CD14-positive monocyte (primary cell): ENCODE measurements around the gene DIPK2B. TPM values are rescaled to one million over a fixed set of nuclear protein-coding genes. Genes with fewer than 3 reads are reported as not detected.
A peak's percentile ranks its signal among the peaks of the same experiment; 100 is the strongest.

Experiments used
- DNase-seq, 3 donors: peaks; one replicate each; pipeline ENCODE4 v3.0.0-alpha.2; 2011 to 2022
- H2AFZ ChIP-seq: 2 replicates; pipeline ENCODE4 v1.6.0; 2012; ENCODE audit warnings: mild to moderate bottlenecking, low read depth, low read length, inconsistent platforms; ENCODE audit not compliant: insufficient read depth, poor library complexity, severe bottlenecking
- H3K27ac ChIP-seq, 2 donors: 1 replicate in 1 of 2; 2 replicates in 1 of 2; pipeline ENCODE4 v1.5.1; 2012 to 2013; ENCODE audit warnings: low read length in 2 of 2, control low read depth in 1 of 2, inconsistent platforms in 1 of 2, low read depth in 1 of 2, mild to moderate bottlenecking in 1 of 2
- H3K27me3 ChIP-seq, 2 donors: one replicate each; pipeline versions ENCODE4 v1.6.0 to v1.6.1; 2011 to 2013; ENCODE audit warnings: low read length in 2 of 2; ENCODE audit not compliant: control insufficient read depth in 2 of 2, insufficient read depth in 2 of 2
- H3K36me3 ChIP-seq, 2 donors: replicated peaks in 1 of 2; 1 replicate in 1 of 2; 2 replicates in 1 of 2; pipeline versions ENCODE4 v1.5.1 to v1.6.1; 2012 to 2013; ENCODE audit warnings: low read length in 2 of 2, control low read depth in 1 of 2, inconsistent platforms in 1 of 2, mild to moderate bottlenecking in 1 of 2; ENCODE audit not compliant: insufficient read depth in 2 of 2, control insufficient read depth in 1 of 2
- H3K4me1 ChIP-seq, 2 donors: 1 replicate in 1 of 2; 2 replicates in 1 of 2; pipeline versions ENCODE4 v1.5.1 to v1.6.1; 2012 to 2013; ENCODE audit warnings: low read length in 2 of 2, control low read depth in 1 of 2, inconsistent platforms in 1 of 2, mild to moderate bottlenecking in 1 of 2, moderate library complexity in 1 of 2; ENCODE audit not compliant: insufficient read depth in 2 of 2, control insufficient read depth in 1 of 2
- H3K4me2 ChIP-seq: replicated peaks from 2 replicates; pipeline ENCODE3; 2012; ENCODE audit warnings: low read length, moderate library complexity, mild to moderate bottlenecking; ENCODE audit not compliant: poor library complexity, severe bottlenecking; ENCODE audit errors: extremely low read depth
- H3K4me3 ChIP-seq, 3 experiments: fragments of 200-600 bp in 1 of 3; sonication (generic) in 1 of 3; replicated peaks in 1 of 3; 1 replicate in 2 of 3; 2 replicates in 1 of 3; pipeline ENCODE4 v1.5.1; 2011 to 2013; ENCODE audit warnings: low read length in 3 of 3, mild to moderate bottlenecking in 3 of 3, control low read depth in 2 of 3, low read depth in 2 of 3, inconsistent platforms in 1 of 3, moderate library complexity in 1 of 3
- H3K79me2 ChIP-seq: 2 replicates; pipeline ENCODE4 v1.6.0; 2012; ENCODE audit warnings: mild to moderate bottlenecking, control low read depth, inconsistent platforms, low read length, moderate library complexity; ENCODE audit not compliant: insufficient read depth
- H3K9ac ChIP-seq: 2 replicates; pipeline ENCODE4 v1.6.0; 2017; ENCODE audit warnings: low read length, mild to moderate bottlenecking; ENCODE audit not compliant: insufficient read depth, poor library complexity, severe bottlenecking
- H3K9me3 ChIP-seq, 2 donors: replicated peaks in 1 of 2; 1 replicate in 1 of 2; 2 replicates in 1 of 2; pipeline versions ENCODE4 v1.5.1 to v1.6.1; 2012 to 2013; ENCODE audit warnings: low read length in 2 of 2, control low read depth in 1 of 2; ENCODE audit not compliant: control insufficient read depth in 1 of 2, insufficient read depth in 1 of 2
- H4K20me1 ChIP-seq: 2 replicates; pipeline ENCODE4 v1.6.0; 2012; ENCODE audit warnings: mild to moderate bottlenecking, low read length, control low read depth, moderate library complexity; ENCODE audit not compliant: insufficient read depth
- H3K27ac Mint-ChIP-seq, 7 donors: one replicate each; pipeline ENCODE4 v1.8.0; 2020; ENCODE audit warnings: mild to moderate bottlenecking in 7 of 7, mixed read lengths in 7 of 7, moderate library complexity in 6 of 7, inconsistent platforms in 2 of 7
- H3K27me3 Mint-ChIP-seq, 3 donors: one replicate each; pipeline ENCODE4 v1.8.0; 2021 to 2022; ENCODE audit warnings: low read depth in 3 of 3, mild to moderate bottlenecking in 3 of 3, mixed read lengths in 3 of 3, moderate library complexity in 3 of 3, inconsistent platforms in 1 of 3
- H3K36me3 Mint-ChIP-seq, 2 donors: one replicate each; pipeline ENCODE4 v1.8.0; 2020; ENCODE audit warnings: mixed read lengths in 2 of 2, inconsistent platforms in 1 of 2, mild to moderate bottlenecking in 1 of 2
- H3K4me1 Mint-ChIP-seq: one replicate; pipeline ENCODE4 v1.8.0; 2020; ENCODE audit warnings: mild to moderate bottlenecking, mixed read lengths
- H3K4me3 Mint-ChIP-seq, 2 donors: one replicate each; pipeline ENCODE4 v1.8.0; 2020; ENCODE audit warnings: mild to moderate bottlenecking in 2 of 2, mixed read lengths in 2 of 2, moderate library complexity in 1 of 2
- H3K9me3 Mint-ChIP-seq, 7 donors: one replicate each; pipeline ENCODE4 v1.8.0; 2020 to 2022; ENCODE audit warnings: mixed read lengths in 7 of 7, mild to moderate bottlenecking in 6 of 7, moderate library complexity in 6 of 7, inconsistent platforms in 2 of 7
- WGBS: methylation state at CpG from one replicate; pipeline ENCODE4 v1.1.5; 2013; ENCODE audit warnings: missing lambda C conversion rate; ENCODE audit not compliant: insufficient coverage; 5-methylcytosine and 5-hydroxymethylcytosine counted together
- intact Hi-C, 2 donors: fragments of 100-400 bp; cut with micrococcal nuclease; formaldehyde crosslinking; loops; one replicate each; pipeline versions ENCODE4 v1.15.0 to v1.15.1; 2023
- polyA plus RNA-seq, 3 donors: library from polyadenylated mRNA; depleted of rRNA in 1 of 3; unstranded in 2 of 3; stranded (reverse) in 1 of 3; fragments of 300-500 nt in 2 of 3; fragments of >200 nt in 1 of 3; fragmentation: Illumina TruSeq in 2 of 3; gene quantifications; 1 replicate in 2 of 3; 2 replicates in 1 of 3; pipeline ENCODE4 v1.2.3, GENCODE V29; 2012 to 2021
- TF ChIP-seq, protein P1 (sequence below): fragments of 200-600 bp; IDR thresholded peaks from one replicate; pipeline ENCODE4 v1.8.0; 2022; ENCODE audit warnings: antibody characterized with exemption, mild to moderate bottlenecking

DIPK2B gene
- polyA plus RNA-seq, 3 donors, result not detected

DNA sequence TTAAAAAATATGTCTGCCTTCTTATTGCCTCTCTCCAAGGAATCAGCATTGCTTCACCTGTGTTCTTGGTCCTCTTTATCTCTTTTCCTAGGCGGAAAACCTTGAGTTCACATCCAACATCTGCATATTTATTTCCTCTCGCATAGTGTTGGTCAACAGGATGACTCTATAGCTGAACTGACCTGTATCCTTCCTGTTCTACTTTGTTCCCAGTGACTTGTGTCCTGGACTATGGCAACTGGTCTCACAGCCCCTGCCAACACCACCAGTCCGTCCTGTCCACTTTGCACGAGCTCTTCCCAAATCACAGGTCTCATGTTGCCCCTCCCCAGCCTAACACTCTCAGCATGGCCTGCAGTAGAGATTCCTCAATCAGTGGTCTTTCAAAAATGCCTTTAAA, 2.0 kb downstream of the DIPK2B start:
- WGBS, result 62% methylated on average over 4 of the region's 4 CpGs
- no peaks in the 10 kb centered on the region for H3K36me3 ChIP-seq
- Mint-ChIP-seq H3K27me3 (peaks cover 3 to 28% (median 11%) of the 10 kb centered on the region in 3 donors), H3K4me1 (peaks cover 9% of the 10 kb centered on the region), H3K4me3 (no peak overlapping the region), H3K9me3 (peaks cover 0 to 3% (median 0%) of the 10 kb centered on the region in 7 donors), H3K27ac (no peak overlapping the region), H3K36me3 (no peaks in the 10 kb centered on the region)
- H3K4me3 ChIP-seq, result no peak overlapping the region
- TF ChIP-seq, protein P1, sequence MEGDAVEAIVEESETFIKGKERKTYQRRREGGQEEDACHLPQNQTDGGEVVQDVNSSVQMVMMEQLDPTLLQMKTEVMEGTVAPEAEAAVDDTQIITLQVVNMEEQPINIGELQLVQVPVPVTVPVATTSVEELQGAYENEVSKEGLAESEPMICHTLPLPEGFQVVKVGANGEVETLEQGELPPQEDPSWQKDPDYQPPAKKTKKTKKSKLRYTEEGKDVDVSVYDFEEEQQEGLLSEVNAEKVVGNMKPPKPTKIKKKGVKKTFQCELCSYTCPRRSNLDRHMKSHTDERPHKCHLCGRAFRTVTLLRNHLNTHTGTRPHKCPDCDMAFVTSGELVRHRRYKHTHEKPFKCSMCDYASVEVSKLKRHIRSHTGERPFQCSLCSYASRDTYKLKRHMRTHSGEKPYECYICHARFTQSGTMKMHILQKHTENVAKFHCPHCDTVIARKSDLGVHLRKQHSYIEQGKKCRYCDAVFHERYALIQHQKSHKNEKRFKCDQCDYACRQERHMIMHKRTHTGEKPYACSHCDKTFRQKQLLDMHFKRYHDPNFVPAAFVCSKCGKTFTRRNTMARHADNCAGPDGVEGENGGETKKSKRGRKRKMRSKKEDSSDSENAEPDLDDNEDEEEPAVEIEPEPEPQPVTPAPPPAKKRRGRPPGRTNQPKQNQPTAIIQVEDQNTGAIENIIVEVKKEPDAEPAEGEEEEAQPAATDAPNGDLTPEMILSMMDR, result no peak
- peaks cover 0 to 25% of the 10 kb centered on the region in 2 donors for H3K27me3 ChIP-seq
- no peak overlapping the region for H3K4me2 ChIP-seq
- H2AFZ ChIP-seq, result no peak overlapping the region
- peaks cover 8% of the 10 kb centered on the region in 2 donors for H3K4me1 ChIP-seq
- no peaks in the 10 kb centered on the region for H3K9me3 ChIP-seq
- H3K27ac ChIP-seq, result no peak overlapping the region
- no peak for DNase-seq
- no peak overlapping the region for H3K9ac ChIP-seq
- intact Hi-C loops, result no loop called here
- no peaks in the 10 kb centered on the region for H3K79me2 ChIP-seq
- no peaks in the 10 kb centered on the region for H4K20me1 ChIP-seq

DNA sequence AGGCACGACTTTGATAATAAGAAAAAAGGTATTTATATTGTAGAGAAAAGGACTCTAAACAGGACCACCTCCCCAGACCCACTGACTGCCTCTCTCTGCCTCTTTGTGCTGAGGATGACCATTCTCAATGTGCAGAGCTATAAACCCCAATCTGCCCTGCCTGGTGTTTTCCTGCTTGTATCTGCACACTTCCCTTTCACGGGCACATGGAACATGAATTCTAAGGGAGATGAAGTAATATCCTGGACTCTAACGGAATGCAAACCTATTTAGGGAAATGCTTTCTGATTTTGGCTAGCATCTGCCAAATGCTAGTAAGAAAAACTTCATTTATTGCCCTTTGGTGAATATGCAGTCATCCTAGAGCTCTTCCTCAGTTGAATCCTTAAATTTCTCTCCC, 2.4 kb downstream of the DIPK2B start:
- peak overlapping the region in 1 of 7 donors; percentile 58 for H3K27ac Mint-ChIP-seq

More for the DNA sequence above, 2.4 kb downstream of the DIPK2B start:
- H3K9me3 ChIP-seq, result no peaks in the 10 kb centered on the region
- TF ChIP-seq, protein P1, result no peak
- no peak overlapping the region for H3K4me2 ChIP-seq
- WGBS, result no CpG with 5 or more reads among the region's 3 CpGs
- Mint-ChIP-seq H3K4me1 (peaks cover 9% of the 10 kb centered on the region), H3K27me3 (peaks cover 3 to 28% (median 11%) of the 10 kb centered on the region in 3 donors), H3K36me3 (no peaks in the 10 kb centered on the region), H3K9me3 (peaks cover 0 to 3% (median 0%) of the 10 kb centered on the region in 7 donors), H3K4me3 (no peak overlapping the region)
- H3K4me1 ChIP-seq, result peaks cover 8% of the 10 kb centered on the region in 2 donors
- H2AFZ ChIP-seq, result no peak overlapping the region
- no peaks in the 10 kb centered on the region for H3K36me3 ChIP-seq
- H3K27ac ChIP-seq, result no peak overlapping the region
- no peaks in the 10 kb centered on the region for H4K20me1 ChIP-seq
- no peak overlapping the region for H3K9ac ChIP-seq
- H3K79me2 ChIP-seq, result no peaks in the 10 kb centered on the region
- H3K27me3 ChIP-seq, result peaks cover 0 to 25% of the 10 kb centered on the region in 2 donors
- no peak overlapping the region for H3K4me3 ChIP-seq
- no peak for DNase-seq
- intact Hi-C loops, result no loop called here
